Astrocyte (in vitro differentiated cells and primary cell): ENCODE results near the gene DOCK10.

ENCODE experiments used
- CTCF ChIP-seq: IDR thresholded peaks from 2 replicates; pipeline ENCODE4 v1.5.1; 2011; ENCODE audit warnings: low read depth, mild to moderate bottlenecking, inconsistent platforms, low read length, moderate library complexity; ENCODE audit not compliant: insufficient read depth
- EZH2 ChIP-seq: IDR thresholded peaks from 2 replicates; pipeline ENCODE4 v1.6.1; 2012; ENCODE audit warnings: mild to moderate bottlenecking, low read length, inconsistent platforms; ENCODE audit not compliant: insufficient read depth

GRCh38 chr2:224969095-224969494, 73.2 kb downstream of the DOCK10 start:
- no peak for TF ChIP-seq CTCF
- no peak for TF ChIP-seq EZH2
